Thyroid gland (tissue), 4 donors: Measurements from ENCODE around the gene ANKS1A. TPM values are rescaled to one million over a fixed set of nuclear protein-coding genes. Genes with fewer than 3 reads are reported as not detected.
"Not testable (repeated sequence)": the region's sequence is repeated elsewhere in the genome, so short reads cannot be mapped to it uniquely, and the experiment has no call there.

Experiments
- DNase-seq, 2 donors: peaks; one replicate each; pipeline ENCODE4 v3.0.0-alpha.2; 2019
- H3K27ac ChIP-seq, 3 donors: fragments of 200-600 bp; sonication (generic); 1 replicate in 2 of 3; 2 replicates in 1 of 3; pipeline ENCODE4 v1.5.1; 2016 to 2019; ENCODE audit warnings: mild to moderate bottlenecking in 1 of 3, moderate library complexity in 1 of 3
- H3K27me3 ChIP-seq: fragments of 200-600 bp; sonication (generic); one replicate; pipeline ENCODE4 v1.5.1; 2019
- H3K36me3 ChIP-seq, 2 donors: fragments of 200-600 bp; sonication (generic); one replicate each; pipeline ENCODE4 v1.5.1; 2016 to 2019
- H3K4me1 ChIP-seq, 2 donors: fragments of 200-600 bp; sonication (generic); one replicate each; pipeline ENCODE4 v1.5.1; 2017 to 2019
- H3K4me3 ChIP-seq, 3 donors: fragments of 200-600 bp; sonication (generic); replicated peaks in 1 of 3; 1 replicate in 2 of 3; 2 replicates in 1 of 3; pipeline ENCODE4 v1.5.1; 2016; ENCODE audit warnings: mild to moderate bottlenecking in 1 of 3
- H3K9me3 ChIP-seq: fragments of 200-600 bp; sonication (generic); one replicate; pipeline ENCODE4 v1.5.1; 2017
- POLR2A ChIP-seq, 2 donors: fragments of 450-650 bp; IDR thresholded peaks; one replicate each; pipeline ENCODE4 v1.6.1; 2017; ENCODE audit warnings: antibody characterized with exemption in 2 of 2, mild to moderate bottlenecking in 2 of 2, moderate library complexity in 1 of 2
- WGBS, 2 donors: methylation state at CpG; one replicate each; pipeline ENCODE4 v1.1.5; 2017; 5-methylcytosine and 5-hydroxymethylcytosine counted together
- intact Hi-C: fragments of 100-400 bp; cut with DNase I; formaldehyde crosslinking; loops from one replicate; pipeline ENCODE4 v1.15.1; 2023
- small RNA-seq: library from RNA; depleted of rRNA; stranded (forward); fragments of <200 nt; gene quantifications from one replicate; pipeline ENCODE3, GENCODE V24; 2016
- total RNA-seq, 4 donors: library from RNA; depleted of rRNA; stranded (reverse); fragments of >200 nt; gene quantifications; one replicate each; pipeline ENCODE4 v1.2.3, GENCODE V29; 2016
- TF ChIP-seq, protein P1 (sequence below), 6 experiments: fragments of 200-600 bp in 3 of 6; fragments of 450-650 bp in 3 of 6; sonication (generic) in 3 of 6; IDR thresholded peaks; one replicate each; pipeline ENCODE4 v1.5.1; 2016 to 2019; ENCODE audit warnings: antibody characterized with exemption in 6 of 6, mild to moderate bottlenecking in 2 of 6, inconsistent platforms in 1 of 6, moderate library complexity in 1 of 6

ANKS1A gene
- total RNA-seq, 4 donors from 2014 or later = 29.9 to 43.8 (median 34.4) TPM

DNA sequence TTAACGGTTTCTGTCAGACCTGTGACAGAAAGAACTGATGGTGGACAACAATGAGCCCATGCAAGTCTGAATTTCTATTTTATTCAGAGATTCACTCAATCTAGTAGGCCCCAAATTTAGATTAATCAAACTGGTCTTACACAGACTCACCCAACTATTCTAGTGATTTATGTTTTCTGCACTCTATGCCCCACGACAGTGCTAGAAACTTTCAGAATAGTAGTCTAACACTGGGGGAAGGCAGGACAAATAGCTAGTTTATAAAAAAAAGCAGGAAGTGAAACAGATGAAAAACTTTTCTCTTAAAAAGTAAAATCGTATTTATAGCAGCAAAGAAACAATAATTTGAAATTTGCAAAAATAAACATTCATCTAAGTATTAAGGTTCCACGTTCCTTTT lies 247.1 kb downstream of the ANKS1A start:
- peaks cover 0 to 5% of the 10 kb centered on the region in 2 donors for H3K4me1 ChIP-seq
- DNase-seq = no peak
- TF ChIP-seq, protein P1, sequence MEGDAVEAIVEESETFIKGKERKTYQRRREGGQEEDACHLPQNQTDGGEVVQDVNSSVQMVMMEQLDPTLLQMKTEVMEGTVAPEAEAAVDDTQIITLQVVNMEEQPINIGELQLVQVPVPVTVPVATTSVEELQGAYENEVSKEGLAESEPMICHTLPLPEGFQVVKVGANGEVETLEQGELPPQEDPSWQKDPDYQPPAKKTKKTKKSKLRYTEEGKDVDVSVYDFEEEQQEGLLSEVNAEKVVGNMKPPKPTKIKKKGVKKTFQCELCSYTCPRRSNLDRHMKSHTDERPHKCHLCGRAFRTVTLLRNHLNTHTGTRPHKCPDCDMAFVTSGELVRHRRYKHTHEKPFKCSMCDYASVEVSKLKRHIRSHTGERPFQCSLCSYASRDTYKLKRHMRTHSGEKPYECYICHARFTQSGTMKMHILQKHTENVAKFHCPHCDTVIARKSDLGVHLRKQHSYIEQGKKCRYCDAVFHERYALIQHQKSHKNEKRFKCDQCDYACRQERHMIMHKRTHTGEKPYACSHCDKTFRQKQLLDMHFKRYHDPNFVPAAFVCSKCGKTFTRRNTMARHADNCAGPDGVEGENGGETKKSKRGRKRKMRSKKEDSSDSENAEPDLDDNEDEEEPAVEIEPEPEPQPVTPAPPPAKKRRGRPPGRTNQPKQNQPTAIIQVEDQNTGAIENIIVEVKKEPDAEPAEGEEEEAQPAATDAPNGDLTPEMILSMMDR (IDR thresholded peaks at IDR 0.05) = no peak
- no peak for TF ChIP-seq POLR2A (IDR thresholded peaks at IDR 0.05)
- H3K27ac ChIP-seq = no peak overlapping the region
- WGBS, 2 donors = 75 to 80% methylated on average over 4 of the region's 4 CpGs
- H3K27me3 ChIP-seq = no peaks in the 10 kb centered on the region
- H3K9me3 ChIP-seq = no peaks in the 10 kb centered on the region
- intact Hi-C loops = loop anchor here (10.0 kb wide), 1 partner anchor 61 kb away; no protein-coding TSS in a partner anchor
- no peak overlapping the region for H3K4me3 ChIP-seq
- no peaks in the 10 kb centered on the region for H3K36me3 ChIP-seq

DNA sequence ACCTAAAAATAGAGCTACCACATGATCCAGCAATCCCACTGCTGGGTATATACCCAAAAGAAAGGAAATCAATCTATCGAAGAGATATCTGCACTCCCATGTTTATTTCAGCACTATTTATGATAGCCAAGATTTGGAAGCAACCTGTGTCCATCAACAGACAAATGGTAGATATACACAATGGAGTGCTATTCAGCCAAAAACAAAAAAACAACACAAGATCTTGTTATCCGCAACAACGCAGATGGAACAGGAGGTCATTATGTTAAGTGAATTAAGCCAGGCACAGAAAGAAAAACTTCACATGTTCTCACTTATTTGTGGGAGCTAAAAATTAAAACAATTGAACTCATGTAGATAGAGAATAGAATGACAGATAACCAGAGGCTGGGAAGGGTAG lies 249.1 kb downstream of the ANKS1A start:
- not testable (repeated sequence) for H3K4me3 ChIP-seq, H3K27ac ChIP-seq, H3K9me3 ChIP-seq, H3K36me3 ChIP-seq, H3K4me1 ChIP-seq, DNase-seq, H3K27me3 ChIP-seq
- intact Hi-C loops = loop anchor here (10.0 kb wide), 1 partner anchor 63 kb away; no protein-coding TSS in a partner anchor
- 74 to 83% methylated on average over 3 of the region's 3 CpGs for WGBS, 2 donors

DNA sequence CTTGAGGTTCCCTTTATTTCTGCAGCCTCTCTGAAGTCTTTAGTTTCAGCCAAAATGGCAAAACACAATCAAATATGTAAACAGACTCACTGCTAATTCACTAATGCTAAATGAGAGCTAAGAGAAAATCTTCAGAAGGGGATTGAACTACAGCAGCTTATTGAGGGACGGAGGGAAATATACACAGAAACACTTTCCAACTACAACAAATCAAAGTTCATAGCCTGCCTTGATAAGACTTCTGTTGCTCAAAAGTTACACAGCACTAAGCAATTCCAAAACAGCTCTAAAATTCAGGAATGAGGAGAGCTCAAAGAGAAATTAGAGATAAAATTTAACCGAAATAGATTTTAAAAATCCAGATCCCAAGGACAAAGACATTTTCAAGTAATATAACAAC lies 250.4 kb downstream of the ANKS1A start:
- Histone ChIP-seq H3K27ac (no peak overlapping the region), H3K27me3 (no peaks in the 10 kb centered on the region), H3K9me3 (no peaks in the 10 kb centered on the region), H3K4me3 (no peak overlapping the region), H3K4me1 (peaks cover 0 to 6% of the 10 kb centered on the region in 2 donors), H3K36me3 (no peaks in the 10 kb centered on the region)
- no peak for DNase-seq
- 71 to 76% methylated on average over 2 of the region's 2 CpGs for WGBS, 2 donors
- intact Hi-C loops = loop anchor here (10.0 kb wide), 1 partner anchor 65 kb away; no protein-coding TSS in a partner anchor
- TF ChIP-seq, protein P1 (IDR thresholded peaks at IDR 0.05) = no peak
- no peak for TF ChIP-seq POLR2A (IDR thresholded peaks at IDR 0.05)

DNA sequence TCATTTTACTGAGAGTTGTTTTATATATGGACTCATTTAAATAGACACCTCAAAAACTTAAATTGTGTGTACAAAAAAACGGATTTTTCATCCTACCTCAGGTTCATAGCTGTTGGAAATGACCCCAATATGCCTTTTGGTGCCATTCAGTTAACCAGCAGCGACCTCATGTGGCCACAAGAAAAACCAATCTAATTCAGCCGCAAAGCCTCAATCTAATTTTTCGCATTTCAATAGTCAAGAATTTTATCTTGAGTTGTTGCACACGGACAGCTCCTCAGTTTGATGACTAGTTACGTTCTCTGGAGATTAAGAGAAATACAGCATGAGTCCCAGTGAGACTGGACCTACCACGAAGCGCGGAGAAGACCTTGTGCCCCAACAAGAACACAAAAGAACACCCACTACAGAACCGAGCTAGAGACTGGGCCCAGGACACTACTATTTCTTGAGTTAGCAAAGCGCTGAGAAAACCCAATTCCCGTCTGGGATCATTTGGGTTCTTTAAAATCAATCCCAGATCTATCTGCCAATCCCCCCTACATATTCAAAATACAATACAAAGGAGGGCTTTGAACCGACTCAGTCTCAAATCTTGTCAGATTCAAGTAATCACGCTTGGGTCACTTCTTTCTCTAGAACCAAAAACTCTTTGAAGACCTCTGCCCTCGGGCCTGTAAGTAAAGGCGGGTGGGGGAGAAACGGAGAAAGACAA lies 251.0 kb downstream of the ANKS1A start:
- Histone ChIP-seq H3K27ac (no peak overlapping the region), H3K36me3 (no peaks in the 10 kb centered on the region), H3K4me3 (no peak overlapping the region), H3K27me3 (no peaks in the 10 kb centered on the region), H3K4me1 (peaks cover 0 to 6% of the 10 kb centered on the region in 2 donors), H3K9me3 (no peaks in the 10 kb centered on the region)
- TF ChIP-seq, protein P1 (IDR thresholded peaks at IDR 0.05) = peak; percentile 40 to 95 (median 87)
- TF ChIP-seq POLR2A (IDR thresholded peaks at IDR 0.05) = no peak
- 31 to 39% methylated on average over 17 of the region's 17 CpGs for WGBS, 2 donors
- intact Hi-C loops = loop anchor here (2.0 to 10.0 kb wide), 3 partner anchors 65 to 153 kb away; no protein-coding TSS in a partner anchor
- DNase-seq = peak; percentile 38 to 55

DNA sequence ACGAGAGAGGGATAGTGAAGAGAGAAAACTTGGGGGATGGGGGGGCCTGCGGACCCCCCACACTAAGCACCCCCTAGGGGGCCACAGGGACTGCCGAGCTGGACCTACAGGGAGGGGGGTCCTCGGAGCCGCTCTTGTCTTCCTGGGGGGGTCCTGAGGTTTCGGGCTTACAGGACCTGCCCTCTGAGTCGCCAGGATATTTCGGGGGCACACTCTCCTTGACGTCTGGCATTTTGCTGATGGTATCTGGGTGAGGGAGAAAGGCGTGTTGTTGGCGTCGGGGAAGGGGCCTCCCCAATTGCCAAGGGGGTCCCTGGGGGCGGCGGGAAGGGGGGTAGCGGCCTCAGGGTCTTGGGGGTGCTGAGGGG lies 251.6 kb downstream of the ANKS1A start:
- no peak for TF ChIP-seq POLR2A (IDR thresholded peaks at IDR 0.05)
- TF ChIP-seq, protein P1 (IDR thresholded peaks at IDR 0.05) = no peak
- Histone ChIP-seq H3K4me1 (peaks cover 0 to 6% of the 10 kb centered on the region in 2 donors), H3K27me3 (no peaks in the 10 kb centered on the region), H3K36me3 (no peaks in the 10 kb centered on the region), H3K9me3 (no peaks in the 10 kb centered on the region), H3K4me3 (no peak overlapping the region), H3K27ac (no peak overlapping the region)
- intact Hi-C loops = loop anchor here (2.0 to 5.0 kb wide), 2 partner anchors 67 to 154 kb away; no protein-coding TSS in a partner anchor
- no peak for DNase-seq
- 57 to 69% methylated on average over 15 of the region's 15 CpGs for WGBS, 2 donors

Small RNA genes lying within 50 kb of the gene (small RNA-seq; reads per million reads assigned to genes)
- not detected for gene AL138721.1

Other genes starting within 250 kb of the ANKS1A start
- 100 to 1,000 TPM in 1 of 4 donors, 10 to 100 TPM in 3; 76.5 to 107 (median 89.0) TPM for gene ILRUN, start 192.5 kb upstream of the ANKS1A start, total RNA-seq
- 100 to 1,000 TPM in 1 of 4 donors, 10 to 100 TPM in 3; 54.9 to 107 (median 62.9) TPM for gene SNRPC, start 131.8 kb upstream of the ANKS1A start, total RNA-seq
- 10 to 100 TPM; 12.6 to 19.5 (median 16.1) TPM for gene BLTP3A, start 97.2 kb upstream of the ANKS1A start, total RNA-seq
- 10 to 100 TPM; 12.8 to 32.2 (median 20.2) TPM for gene TAF11, start 1.2 kb upstream of the ANKS1A start, total RNA-seq